Esophagus squamous epithelium (tissue), 5 donors: ENCODE measurements around the gene NPRL2. TPM values are rescaled to one million over a fixed set of nuclear protein-coding genes. Genes with fewer than 3 reads are reported as not detected.

Experiments
- DNase-seq: peaks from one replicate; lab custom pipeline; 2025; lab: John Stamatoyannopoulos, UW
- H3K27ac ChIP-seq, 4 donors: fragments of 200-600 bp; sonication (generic); one replicate each; pipeline ENCODE4 v1.5.1; 2016 to 2019; ENCODE audit warnings: mild to moderate bottlenecking in 1 of 4
- H3K27me3 ChIP-seq, 4 donors: fragments of 200-600 bp; sonication (generic); 1 replicate in 3 of 4; 2 replicates in 1 of 4; pipeline versions ENCODE4 v1.5.1 to v1.6.0; 2017 to 2021; ENCODE audit warnings: antibody characterized with exemption in 1 of 4
- H3K36me3 ChIP-seq, 3 donors: fragments of 200-600 bp; sonication (generic); one replicate each; pipeline ENCODE4 v1.5.1; 2016 to 2019
- H3K4me1 ChIP-seq, 3 donors: fragments of 200-600 bp; sonication (generic); one replicate each; pipeline ENCODE4 v1.5.1; 2017 to 2019
- H3K4me3 ChIP-seq, 4 donors: fragments of 200-600 bp; sonication (generic); 1 replicate in 3 of 4; 2 replicates in 1 of 4; pipeline ENCODE4 v1.5.1; 2016 to 2019; ENCODE audit warnings: mild to moderate bottlenecking in 2 of 4, moderate library complexity in 1 of 4
- H3K9me3 ChIP-seq, 3 donors: fragments of 200-600 bp; sonication (generic); one replicate each; pipeline ENCODE4 v1.5.1; 2016 to 2019
- POLR2A ChIP-seq, 4 donors: fragments of 450-650 bp; IDR thresholded peaks; one replicate each; pipeline ENCODE4 v1.6.1; 2017; ENCODE audit warnings: antibody characterized with exemption in 4 of 4, mild to moderate bottlenecking in 4 of 4, moderate library complexity in 3 of 4
- WGBS, 2 donors: methylation state at CpG; one replicate each; pipeline ENCODE4 v1.1.5; 2018; 5-methylcytosine and 5-hydroxymethylcytosine counted together
- intact Hi-C: fragments of 100-400 bp; cut with DNase I; formaldehyde crosslinking; loops from one replicate; pipeline ENCODE4 v1.15.0; 2022
- total RNA-seq, 4 donors: library from RNA; depleted of rRNA; stranded (reverse); fragments of >200 nt; gene quantifications; one replicate each; pipeline ENCODE4 v1.1.0, GENCODE V29; 2016
- TF ChIP-seq, protein P1 (sequence below), 6 experiments: fragments of 450-650 bp in 4 of 6; fragments of 200-600 bp in 2 of 6; sonication (generic) in 2 of 6; IDR thresholded peaks; one replicate each; pipeline ENCODE4 v1.5.1; 2016 to 2019; ENCODE audit warnings: antibody characterized with exemption in 6 of 6, mild to moderate bottlenecking in 4 of 6, moderate library complexity in 4 of 6
- donor health status: DM: yes; HTN: yes; CAD: no.

Gene NPRL2
- total RNA-seq, 4 donors from 2014 or later, result 10.4 to 21.2 (median 16.1) TPM

DNA sequence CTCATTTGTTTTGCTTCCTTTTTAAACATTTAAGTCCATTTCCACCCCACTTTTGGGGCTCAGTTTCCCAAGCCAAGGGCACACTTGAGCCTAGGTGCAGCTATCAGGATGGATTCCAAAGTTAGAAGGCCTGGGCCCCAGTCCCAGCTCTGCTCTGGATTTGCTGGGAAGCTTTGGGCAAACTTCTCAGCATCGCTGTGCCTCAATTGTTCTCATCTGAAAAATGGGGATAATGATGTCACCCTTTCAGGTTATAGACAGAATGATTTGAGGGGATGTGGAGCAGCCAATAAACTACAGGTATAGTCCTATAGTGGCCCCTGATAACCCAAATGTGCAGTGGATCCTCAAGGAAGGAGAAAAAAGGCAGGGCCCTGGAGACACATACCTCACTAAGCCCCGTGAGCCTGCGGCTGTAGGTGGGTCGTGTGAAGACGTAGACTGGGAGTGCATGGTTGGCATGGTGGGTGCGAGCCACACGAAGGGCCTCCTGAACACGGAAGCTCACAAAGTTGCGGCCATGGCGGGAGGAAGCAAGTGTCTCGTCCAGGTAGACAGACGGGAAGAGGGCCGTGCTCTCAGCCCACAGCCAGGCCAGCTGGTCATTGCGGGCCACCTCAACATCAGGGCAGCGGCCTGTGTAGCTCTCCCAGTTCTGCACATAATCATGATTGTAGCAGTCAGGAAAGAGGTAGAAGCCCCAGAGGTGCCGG, 31.2 kb downstream of the NPRL2 start:
- peak overlapping the region in 2 of 4 donors; percentile 91 to 98 for H3K4me3 ChIP-seq
- WGBS, 2 donors, result 86 to 90% methylated on average over 12 to 16 of the region's 16 CpGs
- no peak for DNase-seq
- TF ChIP-seq, protein P1, sequence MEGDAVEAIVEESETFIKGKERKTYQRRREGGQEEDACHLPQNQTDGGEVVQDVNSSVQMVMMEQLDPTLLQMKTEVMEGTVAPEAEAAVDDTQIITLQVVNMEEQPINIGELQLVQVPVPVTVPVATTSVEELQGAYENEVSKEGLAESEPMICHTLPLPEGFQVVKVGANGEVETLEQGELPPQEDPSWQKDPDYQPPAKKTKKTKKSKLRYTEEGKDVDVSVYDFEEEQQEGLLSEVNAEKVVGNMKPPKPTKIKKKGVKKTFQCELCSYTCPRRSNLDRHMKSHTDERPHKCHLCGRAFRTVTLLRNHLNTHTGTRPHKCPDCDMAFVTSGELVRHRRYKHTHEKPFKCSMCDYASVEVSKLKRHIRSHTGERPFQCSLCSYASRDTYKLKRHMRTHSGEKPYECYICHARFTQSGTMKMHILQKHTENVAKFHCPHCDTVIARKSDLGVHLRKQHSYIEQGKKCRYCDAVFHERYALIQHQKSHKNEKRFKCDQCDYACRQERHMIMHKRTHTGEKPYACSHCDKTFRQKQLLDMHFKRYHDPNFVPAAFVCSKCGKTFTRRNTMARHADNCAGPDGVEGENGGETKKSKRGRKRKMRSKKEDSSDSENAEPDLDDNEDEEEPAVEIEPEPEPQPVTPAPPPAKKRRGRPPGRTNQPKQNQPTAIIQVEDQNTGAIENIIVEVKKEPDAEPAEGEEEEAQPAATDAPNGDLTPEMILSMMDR (IDR thresholded peaks at IDR 0.05), result no peak
- TF ChIP-seq POLR2A (IDR thresholded peaks at IDR 0.05), result no peak
- H3K9me3 ChIP-seq, result no peaks in the 10 kb centered on the region
- H3K4me1 ChIP-seq, result peaks cover 65 to 93% (median 69%) of the 10 kb centered on the region in 3 donors
- H3K27me3 ChIP-seq, result no peaks in the 10 kb centered on the region
- H3K36me3 ChIP-seq, result peaks cover 0 to 39% (median 11%) of the 10 kb centered on the region in 3 donors
- peak overlapping the region; percentile 93 to 98 (median 96) for H3K27ac ChIP-seq
- intact Hi-C loops, result no loop called here

DNA sequence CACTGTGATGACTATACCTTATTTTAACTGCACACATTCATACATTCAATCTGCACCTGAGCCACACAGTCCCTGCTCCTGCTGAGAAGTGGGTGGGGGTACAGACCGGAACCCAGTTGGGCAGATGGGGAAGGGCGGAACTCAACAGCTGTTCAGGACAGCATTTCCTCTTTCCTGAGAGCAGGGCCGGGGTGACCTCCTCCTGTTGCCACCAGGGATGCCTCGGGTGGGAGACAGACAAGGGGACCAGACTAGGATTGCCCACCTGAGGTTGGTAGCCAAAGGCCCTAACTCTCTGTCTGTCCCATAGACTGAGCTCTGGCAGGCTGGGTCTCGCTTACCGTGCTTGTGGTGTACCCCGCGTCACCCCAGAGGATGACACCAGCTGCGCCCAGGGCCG, 32.0 kb downstream of the NPRL2 start:
- no peak for DNase-seq
- H3K27me3 ChIP-seq, result no peaks in the 10 kb centered on the region
- TF ChIP-seq, protein P1 (IDR thresholded peaks at IDR 0.05), result no peak
- TF ChIP-seq POLR2A (IDR thresholded peaks at IDR 0.05), result no peak
- peaks cover 58 to 93% (median 63%) of the 10 kb centered on the region in 3 donors for H3K4me1 ChIP-seq
- H3K4me3 ChIP-seq, result peak overlapping the region in 2 of 4 donors; percentile 91 to 98
- H3K27ac ChIP-seq, result peak overlapping the region; percentile 93 to 98 (median 96)
- intact Hi-C loops, result no loop called here
- H3K36me3 ChIP-seq, result peaks cover 0 to 39% (median 11%) of the 10 kb centered on the region in 3 donors
- WGBS, 2 donors, result 40% methylated on average over 1 of the region's 10 CpGs; no CpG with 5 or more reads in 1 of the 2 donors
- no peaks in the 10 kb centered on the region for H3K9me3 ChIP-seq

DNA sequence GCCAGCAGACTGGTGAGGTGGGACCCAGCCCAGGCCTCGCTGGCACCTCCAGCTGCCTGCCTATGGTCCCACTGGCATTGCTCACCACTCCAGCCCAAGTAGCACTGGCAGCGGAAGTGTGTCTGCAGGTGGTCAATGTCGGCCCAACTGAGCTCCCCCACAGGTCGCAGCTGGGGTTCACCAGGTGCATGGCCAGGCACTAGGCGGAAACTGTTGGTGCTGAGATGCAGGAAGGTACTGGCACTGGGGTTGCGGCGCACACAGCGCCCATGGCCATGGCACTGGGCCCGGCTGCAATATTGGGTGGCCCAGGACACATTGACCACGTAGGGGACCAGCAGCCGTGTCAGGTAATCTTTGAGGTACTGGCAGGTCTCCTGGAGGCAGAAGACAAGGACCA, 32.4 kb downstream of the NPRL2 start:
- H3K36me3 ChIP-seq, result peaks cover 0 to 39% (median 11%) of the 10 kb centered on the region in 3 donors
- intact Hi-C loops, result no loop called here
- no peaks in the 10 kb centered on the region for H3K27me3 ChIP-seq
- no peak for DNase-seq
- peak overlapping the region in 2 of 4 donors; percentile 91 to 98 for H3K4me3 ChIP-seq
- TF ChIP-seq, protein P1 (IDR thresholded peaks at IDR 0.05), result no peak
- TF ChIP-seq POLR2A (IDR thresholded peaks at IDR 0.05), result no peak
- H3K27ac ChIP-seq, result peak overlapping the region; percentile 93 to 98 (median 96)
- peaks cover 58 to 93% (median 63%) of the 10 kb centered on the region in 3 donors for H3K4me1 ChIP-seq
- H3K9me3 ChIP-seq, result no peaks in the 10 kb centered on the region
- 72% methylated on average over 7 of the region's 11 CpGs; no CpG with 5 or more reads in 1 of the 2 donors for WGBS, 2 donors

DNA sequence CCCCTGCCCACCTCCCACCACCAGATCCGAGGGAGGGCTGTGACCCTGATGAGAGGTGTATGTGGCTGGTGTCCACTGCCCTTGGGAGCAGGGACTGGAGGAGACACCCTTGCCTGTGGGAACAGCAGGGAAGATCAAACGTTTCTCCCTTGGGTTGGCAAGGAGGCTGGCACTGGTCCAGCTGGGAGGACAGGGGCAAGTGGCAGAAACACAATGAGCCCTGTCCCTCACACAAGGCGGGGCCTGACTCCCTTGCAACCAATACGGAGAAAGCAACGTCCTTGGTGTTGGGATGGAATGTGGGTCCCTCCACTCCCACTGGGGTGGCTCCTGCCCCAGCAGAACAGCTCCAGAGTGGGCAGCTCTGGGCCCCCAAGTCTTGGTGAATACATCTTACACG, 33.3 kb downstream of the NPRL2 start:
- Histone ChIP-seq H3K27ac (peak overlapping the region; percentile 93 to 98 (median 96)), H3K27me3 (no peaks in the 10 kb centered on the region), H3K4me1 (peaks cover 51 to 90% (median 56%) of the 10 kb centered on the region in 3 donors), H3K9me3 (no peaks in the 10 kb centered on the region), H3K4me3 (peak overlapping the region in 2 of 4 donors; percentile 19 to 91), H3K36me3 (peaks cover 0 to 39% (median 11%) of the 10 kb centered on the region in 3 donors)
- TF ChIP-seq, protein P1 (IDR thresholded peaks at IDR 0.05), result no peak
- no peak for TF ChIP-seq POLR2A (IDR thresholded peaks at IDR 0.05)
- no peak for DNase-seq
- intact Hi-C loops, result no loop called here
- 40 to 71% methylated on average over 1 of the region's 6 CpGs for WGBS, 2 donors

DNA sequence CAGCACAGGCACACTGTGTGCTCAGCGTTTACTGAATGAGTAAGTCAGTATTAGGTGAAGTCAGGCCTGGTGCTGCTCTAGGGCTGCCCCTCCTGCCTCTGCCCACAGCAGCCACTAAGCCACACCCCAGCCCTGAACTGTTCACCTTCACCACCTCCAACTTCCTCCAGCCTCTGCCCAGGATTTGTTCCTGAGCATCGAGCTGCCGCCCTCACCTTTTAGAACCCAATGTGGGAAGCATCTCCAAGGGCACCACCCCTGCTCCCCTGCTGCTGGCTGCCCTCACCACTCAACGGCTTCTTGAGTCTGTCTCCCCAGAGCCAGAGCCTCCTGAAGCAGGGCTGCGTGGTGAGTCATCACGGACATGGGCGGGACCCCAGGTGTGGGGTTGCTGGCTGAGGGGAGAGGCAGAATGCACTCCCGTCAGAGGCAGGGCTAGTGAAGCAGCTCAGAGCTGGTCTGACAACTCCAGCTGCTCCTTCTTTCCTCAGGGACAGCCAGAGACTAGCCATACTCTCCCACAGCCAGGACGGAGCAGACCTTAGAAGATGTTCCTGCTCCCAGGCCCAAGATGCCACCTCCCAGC, 33.8 kb downstream of the NPRL2 start:
- Histone ChIP-seq H3K4me3 (peak overlapping the region in 2 of 4 donors; percentile 6 to 19), H3K36me3 (peaks cover 0 to 39% (median 11%) of the 10 kb centered on the region in 3 donors), H3K4me1 (peaks cover 46 to 90% (median 51%) of the 10 kb centered on the region in 3 donors), H3K27ac (peak overlapping the region; percentile 93 to 98 (median 96)), H3K27me3 (no peaks in the 10 kb centered on the region), H3K9me3 (no peaks in the 10 kb centered on the region)
- WGBS, 2 donors, result 27 to 38% methylated on average over 2 to 4 of the region's 9 CpGs
- DNase-seq, result no peak
- TF ChIP-seq, protein P1 (IDR thresholded peaks at IDR 0.05), result peak in 1 of 6 experiments; percentile 16
- TF ChIP-seq POLR2A (IDR thresholded peaks at IDR 0.05), result peak in 3 of 4 donors; percentile 60 to 73 (median 64)
- intact Hi-C loops, result no loop called here
